DOHH2 (cell line): Measurements from ENCODE around the gene CYP2A13.

Experiments
- H3F3A ChIP-seq: fragments of 200-600 bp; sonication (generic), shearing (Covaris generic); 2 replicates; pipeline ENCODE4 v1.6.0; 2016; ENCODE audit warnings: antibody characterized with exemption, mild to moderate bottlenecking; ENCODE audit not compliant: control insufficient read depth, insufficient read depth
- H3K27ac ChIP-seq: fragments of 200-600 bp; sonication (generic); 2 replicates; pipeline ENCODE4 v1.5.1; 2014; ENCODE audit warnings: low read depth, mild to moderate bottlenecking, low read length, moderate library complexity
- H3K27me3 ChIP-seq: fragments of 200-600 bp; sonication (generic); 2 replicates; pipeline ENCODE4 v1.6.1; 2014; ENCODE audit warnings: mild to moderate bottlenecking, low read length, mixed read lengths; ENCODE audit not compliant: control insufficient read depth
- H3K36me3 ChIP-seq: fragments of 200-600 bp; sonication (generic); 2 replicates; pipeline ENCODE4 v1.6.1; 2014; ENCODE audit warnings: mild to moderate bottlenecking, low read length, moderate library complexity, mixed read lengths; ENCODE audit not compliant: control insufficient read depth
- H3K4me1 ChIP-seq: fragments of 200-600 bp; sonication (generic); 2 replicates; pipeline ENCODE4 v1.6.1; 2014; ENCODE audit warnings: mild to moderate bottlenecking, low read length, mixed read lengths; ENCODE audit not compliant: control insufficient read depth
- H3K4me2 ChIP-seq: fragments of 200-600 bp; sonication (generic); 2 replicates; pipeline ENCODE4 v1.6.0; 2014; ENCODE audit warnings: mild to moderate bottlenecking, low read length, moderate library complexity
- H3K4me3 ChIP-seq: fragments of 200-600 bp; sonication (generic); 2 replicates; pipeline ENCODE4 v1.5.1; 2014; ENCODE audit warnings: mild to moderate bottlenecking, low read length, mixed read lengths
- H3K79me2 ChIP-seq: fragments of 200-600 bp; sonication (generic); 2 replicates; pipeline ENCODE4 v1.6.1; 2014; ENCODE audit warnings: mild to moderate bottlenecking, low read length, mixed read lengths; ENCODE audit not compliant: control insufficient read depth
- H3K9me2 ChIP-seq: fragments of 200-600 bp; sonication (generic); replicated peaks from 2 replicates; pipeline ENCODE4 v1.6.1; 2014; ENCODE audit warnings: mild to moderate bottlenecking, low read length, mixed read lengths; ENCODE audit not compliant: control insufficient read depth
- H3K9me3 ChIP-seq: fragments of 200-600 bp; sonication (generic); 2 replicates; pipeline ENCODE4 v1.6.1; 2014; ENCODE audit warnings: antibody characterized with exemption, low read length, mixed read lengths; ENCODE audit not compliant: control insufficient read depth, insufficient read depth
- H4K20me1 ChIP-seq: fragments of 200-600 bp; sonication (generic); 2 replicates; pipeline ENCODE4 v1.6.0; 2014; ENCODE audit warnings: low read depth, mild to moderate bottlenecking, antibody characterized with exemption, low read length, moderate library complexity; ENCODE audit not compliant: control insufficient read depth, insufficient read depth
- EZH2phosphoT487 ChIP-seq: fragments of 200-600 bp; sonication (generic); IDR thresholded peaks from 2 replicates; pipeline ENCODE4 v1.6.1; 2017; ENCODE audit warnings: borderline replicate concordance, mild to moderate bottlenecking, antibody characterized with exemption, low read length, moderate library complexity, mixed read lengths
- TF ChIP-seq, protein P1 (sequence below): fragments of 200-600 bp; sonication (generic); IDR thresholded peaks from one replicate; pipeline ENCODE4 v1.5.1; 2014; ENCODE audit warnings: antibody characterized with exemption, mild to moderate bottlenecking, low read depth, low read length; ENCODE audit not compliant: poor library complexity, severe bottlenecking

The CYP2A13 gene

DNA sequence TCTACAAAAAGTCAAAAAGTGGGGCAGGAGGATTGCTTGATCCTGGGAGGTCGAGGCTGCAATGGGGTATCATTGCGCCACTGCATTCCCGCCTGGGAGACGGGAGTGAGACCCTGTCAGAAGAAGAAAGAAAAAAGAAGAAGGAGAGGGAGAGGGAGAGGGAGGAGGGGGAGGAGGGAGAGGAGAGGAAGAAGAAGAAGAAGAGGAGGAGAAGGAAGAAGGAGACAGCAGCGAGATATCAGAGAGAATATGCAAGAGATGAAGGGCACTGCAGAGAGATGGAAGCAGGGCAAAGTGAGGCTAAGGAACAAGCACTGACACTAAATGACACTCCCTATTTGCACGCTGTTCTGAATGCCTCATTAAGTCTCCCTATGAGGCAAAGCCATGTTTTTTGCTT is 40.4 kb downstream of the CYP2A13 start:
- TF ChIP-seq EZH2phosphoT487 = no peak
- TF ChIP-seq, protein P1, sequence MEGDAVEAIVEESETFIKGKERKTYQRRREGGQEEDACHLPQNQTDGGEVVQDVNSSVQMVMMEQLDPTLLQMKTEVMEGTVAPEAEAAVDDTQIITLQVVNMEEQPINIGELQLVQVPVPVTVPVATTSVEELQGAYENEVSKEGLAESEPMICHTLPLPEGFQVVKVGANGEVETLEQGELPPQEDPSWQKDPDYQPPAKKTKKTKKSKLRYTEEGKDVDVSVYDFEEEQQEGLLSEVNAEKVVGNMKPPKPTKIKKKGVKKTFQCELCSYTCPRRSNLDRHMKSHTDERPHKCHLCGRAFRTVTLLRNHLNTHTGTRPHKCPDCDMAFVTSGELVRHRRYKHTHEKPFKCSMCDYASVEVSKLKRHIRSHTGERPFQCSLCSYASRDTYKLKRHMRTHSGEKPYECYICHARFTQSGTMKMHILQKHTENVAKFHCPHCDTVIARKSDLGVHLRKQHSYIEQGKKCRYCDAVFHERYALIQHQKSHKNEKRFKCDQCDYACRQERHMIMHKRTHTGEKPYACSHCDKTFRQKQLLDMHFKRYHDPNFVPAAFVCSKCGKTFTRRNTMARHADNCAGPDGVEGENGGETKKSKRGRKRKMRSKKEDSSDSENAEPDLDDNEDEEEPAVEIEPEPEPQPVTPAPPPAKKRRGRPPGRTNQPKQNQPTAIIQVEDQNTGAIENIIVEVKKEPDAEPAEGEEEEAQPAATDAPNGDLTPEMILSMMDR = no peak
- H3K4me3 ChIP-seq = no peak overlapping the region

DNA sequence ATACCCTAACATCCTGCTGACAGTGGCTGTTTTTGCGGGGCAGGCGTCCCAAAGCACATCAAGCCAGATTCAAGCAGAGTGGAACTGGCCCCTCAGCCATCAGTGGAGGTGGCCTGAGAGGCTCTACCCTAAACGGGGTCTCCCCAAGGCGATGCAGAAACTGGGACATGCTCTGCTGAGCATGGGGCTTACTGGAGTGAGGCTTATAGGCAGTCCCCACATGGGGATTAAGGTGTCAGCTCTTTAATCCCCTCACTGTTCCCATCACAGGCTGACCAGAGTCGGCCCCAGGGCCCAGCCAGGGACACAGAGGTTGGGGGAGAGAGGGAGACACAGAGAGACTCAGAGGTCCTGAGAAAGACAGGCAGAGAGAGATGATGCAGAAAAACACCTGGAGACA is 42.9 kb downstream of the CYP2A13 start:
- no peaks in the 10 kb centered on the region for H3F3A ChIP-seq
- peaks cover 6% of the 10 kb centered on the region; the same call in 1 of the 2 replicates for H3K27me3 ChIP-seq
- no peaks in the 10 kb centered on the region for H3K36me3 ChIP-seq
- H3K9me3 ChIP-seq = no peaks in the 10 kb centered on the region
- H3K4me2 ChIP-seq = no peak overlapping the region
- H3K9me2 ChIP-seq = no peaks in the 10 kb centered on the region
- no peak for TF ChIP-seq EZH2phosphoT487
- TF ChIP-seq, protein P1 = no peak
- no peak overlapping the region for H3K27ac ChIP-seq
- H4K20me1 ChIP-seq = no peaks in the 10 kb centered on the region
- no peaks in the 10 kb centered on the region for H3K4me1 ChIP-seq
- H3K4me3 ChIP-seq = no peak overlapping the region
- H3K79me2 ChIP-seq = no peaks in the 10 kb centered on the region

More for the DNA sequence above, 40.4 kb downstream of the CYP2A13 start:
- no peaks in the 10 kb centered on the region for H3K36me3 ChIP-seq
- H3K9me3 ChIP-seq = no peaks in the 10 kb centered on the region
- H3K4me1 ChIP-seq = no peaks in the 10 kb centered on the region
- no peak overlapping the region for H3K27ac ChIP-seq
- no peaks in the 10 kb centered on the region for H3K79me2 ChIP-seq
- no peak overlapping the region for H3K4me2 ChIP-seq
- H3F3A ChIP-seq = no peaks in the 10 kb centered on the region
- H4K20me1 ChIP-seq = no peaks in the 10 kb centered on the region
- peaks cover 6% of the 10 kb centered on the region; the same call in 1 of the 2 replicates for H3K27me3 ChIP-seq
- H3K9me2 ChIP-seq = no peaks in the 10 kb centered on the region

DNA sequence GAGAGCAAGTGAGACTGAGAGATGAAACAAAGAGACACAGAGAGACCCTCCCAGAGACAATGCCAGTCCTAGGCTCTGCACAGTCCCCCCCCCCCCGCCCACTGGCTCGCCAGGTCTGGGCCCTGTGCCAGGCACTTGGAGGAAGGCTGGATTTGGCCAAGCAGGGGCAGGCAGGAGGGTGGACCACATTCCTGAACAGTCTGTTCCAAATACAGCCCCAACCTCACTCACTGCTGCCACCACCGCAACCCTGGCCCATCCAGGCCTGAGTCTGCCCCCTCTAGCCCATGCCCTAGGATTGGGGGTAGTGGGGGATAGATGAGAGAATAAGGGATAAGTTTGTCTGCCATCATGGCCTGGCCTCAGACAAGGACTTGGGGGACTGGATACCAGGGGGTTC is 45.0 kb downstream of the CYP2A13 start:
- Histone ChIP-seq H3K36me3 (no peaks in the 10 kb centered on the region), H3F3A (no peaks in the 10 kb centered on the region), H3K9me2 (no peaks in the 10 kb centered on the region), H3K4me3 (no peak overlapping the region), H3K27ac (no peak overlapping the region), H3K4me2 (no peak overlapping the region), H3K79me2 (no peaks in the 10 kb centered on the region), H3K9me3 (no peaks in the 10 kb centered on the region), H3K27me3 (peaks cover 6% of the 10 kb centered on the region; the same call in 1 of the 2 replicates), H4K20me1 (no peaks in the 10 kb centered on the region), H3K4me1 (no peaks in the 10 kb centered on the region)
- TF ChIP-seq, protein P1 = no peak
- no peak for TF ChIP-seq EZH2phosphoT487
